HEK293 (cell line): ENCODE data around the gene HDAC8.

Experiments
- GLIS2 ChIP-seq: fragments of 450-650 bp; formaldehyde crosslinking; IDR thresholded peaks from 2 replicates; pipeline ENCODE4 v1.5.1; 2016; ENCODE audit warnings: missing biosample characterization, missing genetic modification characterization
- KLF9 ChIP-seq: fragments of 450-650 bp; formaldehyde crosslinking; IDR thresholded peaks from 2 replicates; pipeline ENCODE4 v1.5.1; 2016; ENCODE audit warnings: missing biosample characterization, missing genetic modification characterization, low read depth
- MZF1 ChIP-seq: fragments of 450-650 bp; formaldehyde crosslinking; IDR thresholded peaks from 2 replicates; pipeline ENCODE4 v1.5.1; 2017; ENCODE audit warnings: missing biosample characterization, missing genetic modification characterization, borderline replicate concordance
- ZBTB20 ChIP-seq: fragments of 450-650 bp; formaldehyde crosslinking; IDR thresholded peaks from 2 replicates; pipeline ENCODE4 v1.5.1; 2016; ENCODE audit warnings: missing biosample characterization, missing genetic modification characterization
- ZBTB48 ChIP-seq: fragments of 450-650 bp; formaldehyde crosslinking; IDR thresholded peaks from 2 replicates; pipeline ENCODE4 v1.5.1; 2016; ENCODE audit warnings: missing biosample characterization, missing genetic modification characterization
- ZFP3 ChIP-seq: fragments of 450-650 bp; formaldehyde crosslinking; IDR thresholded peaks from 2 replicates; pipeline ENCODE4 v1.5.1; 2016; ENCODE audit warnings: low read depth, missing biosample characterization, missing genetic modification characterization
- ZNF112 ChIP-seq: fragments of 450-650 bp; formaldehyde crosslinking; IDR thresholded peaks from 2 replicates; pipeline ENCODE4 v1.5.0; 2017; ENCODE audit warnings: missing biosample characterization, missing genetic modification characterization
- ZNF140 ChIP-seq: fragments of 450-650 bp; formaldehyde crosslinking; IDR thresholded peaks from 2 replicates; pipeline ENCODE4 v1.5.1; 2016; ENCODE audit warnings: missing biosample characterization, missing genetic modification characterization
- ZNF146 ChIP-seq: fragments of 450-650 bp; formaldehyde crosslinking; IDR thresholded peaks from 2 replicates; pipeline ENCODE4 v1.5.1; 2016; ENCODE audit warnings: missing biosample characterization, missing genetic modification characterization
- ZNF280D ChIP-seq: fragments of 450-650 bp; formaldehyde crosslinking; IDR thresholded peaks from 2 replicates; pipeline ENCODE4 v1.5.1; 2016; ENCODE audit warnings: missing biosample characterization, missing genetic modification characterization
- ZNF324 ChIP-seq: fragments of 450-650 bp; formaldehyde crosslinking; IDR thresholded peaks from 2 replicates; pipeline ENCODE4 v1.5.1; 2016; ENCODE audit warnings: missing biosample characterization, missing genetic modification characterization
- ZNF335 ChIP-seq: fragments of 450-650 bp; formaldehyde crosslinking; conservative IDR thresholded peaks from 2 replicates; pipeline ENCODE4 v1.5.1; 2016; ENCODE audit warnings: missing biosample characterization, missing genetic modification characterization
- ZNF473 ChIP-seq: fragments of 450-650 bp; formaldehyde crosslinking; IDR thresholded peaks from 2 replicates; pipeline ENCODE4 v1.5.1; 2017; ENCODE audit warnings: missing biosample characterization, missing genetic modification characterization
- ZNF530 ChIP-seq: fragments of 450-650 bp; formaldehyde crosslinking; IDR thresholded peaks from 2 replicates; pipeline ENCODE4 v1.5.1; 2016; ENCODE audit warnings: low read depth, missing biosample characterization, missing genetic modification characterization
- ZNF555 ChIP-seq: fragments of 450-650 bp; formaldehyde crosslinking; conservative IDR thresholded peaks from 2 replicates; pipeline ENCODE4 v1.5.1; 2017; ENCODE audit warnings: missing biosample characterization, mild to moderate bottlenecking, missing genetic modification characterization, inconsistent platforms
- ZNF560 ChIP-seq: fragments of 450-650 bp; formaldehyde crosslinking; IDR thresholded peaks from 2 replicates; pipeline ENCODE4 v1.5.1; 2017; ENCODE audit warnings: missing biosample characterization, missing genetic modification characterization, borderline replicate concordance
- ZNF596 ChIP-seq: fragments of 450-650 bp; IDR thresholded peaks from 2 replicates; pipeline ENCODE4 v1.5.0; 2018; ENCODE audit warnings: missing biosample characterization, mild to moderate bottlenecking, missing genetic modification characterization, moderate library complexity
- ZNF610 ChIP-seq: fragments of 450-650 bp; formaldehyde crosslinking; IDR thresholded peaks from 2 replicates; pipeline ENCODE4 v1.5.1; 2016; ENCODE audit warnings: missing biosample characterization, missing genetic modification characterization, borderline replicate concordance
- ZNF623 ChIP-seq: fragments of 450-650 bp; formaldehyde crosslinking; IDR thresholded peaks from 2 replicates; pipeline ENCODE4 v1.5.1; 2016; ENCODE audit warnings: missing biosample characterization, missing genetic modification characterization
- ZNF664 ChIP-seq: fragments of 450-650 bp; formaldehyde crosslinking; IDR thresholded peaks from 2 replicates; pipeline ENCODE4 v1.5.1; 2016; ENCODE audit warnings: missing biosample characterization, missing genetic modification characterization
- ZNF707 ChIP-seq: fragments of 450-650 bp; formaldehyde crosslinking; IDR thresholded peaks from 2 replicates; pipeline ENCODE4 v1.5.1; 2016; ENCODE audit warnings: missing biosample characterization, missing genetic modification characterization
- TF ChIP-seq, protein P1 (sequence below): fragments of 450-650 bp; formaldehyde crosslinking; IDR thresholded peaks from 2 replicates; pipeline ENCODE4 v1.5.1; 2016; ENCODE audit warnings: missing biosample characterization, missing genetic modification characterization, borderline replicate concordance
- TF ChIP-seq, protein P2 (sequence below): fragments of 450-650 bp; formaldehyde crosslinking; IDR thresholded peaks from 2 replicates; pipeline ENCODE4 v1.5.1; 2016; ENCODE audit warnings: missing biosample characterization, missing genetic modification characterization
- TF ChIP-seq, protein P3 (sequence below): fragments of 450-650 bp; formaldehyde crosslinking; IDR thresholded peaks from 2 replicates; pipeline ENCODE4 v1.5.1; 2016; ENCODE audit warnings: missing biosample characterization, missing genetic modification characterization
- TF ChIP-seq, protein P4 (sequence below): fragments of 450-650 bp; formaldehyde crosslinking; IDR thresholded peaks from 2 replicates; pipeline ENCODE4 v1.5.1; 2016; ENCODE audit warnings: missing biosample characterization, missing genetic modification characterization

HDAC8 gene

DNA sequence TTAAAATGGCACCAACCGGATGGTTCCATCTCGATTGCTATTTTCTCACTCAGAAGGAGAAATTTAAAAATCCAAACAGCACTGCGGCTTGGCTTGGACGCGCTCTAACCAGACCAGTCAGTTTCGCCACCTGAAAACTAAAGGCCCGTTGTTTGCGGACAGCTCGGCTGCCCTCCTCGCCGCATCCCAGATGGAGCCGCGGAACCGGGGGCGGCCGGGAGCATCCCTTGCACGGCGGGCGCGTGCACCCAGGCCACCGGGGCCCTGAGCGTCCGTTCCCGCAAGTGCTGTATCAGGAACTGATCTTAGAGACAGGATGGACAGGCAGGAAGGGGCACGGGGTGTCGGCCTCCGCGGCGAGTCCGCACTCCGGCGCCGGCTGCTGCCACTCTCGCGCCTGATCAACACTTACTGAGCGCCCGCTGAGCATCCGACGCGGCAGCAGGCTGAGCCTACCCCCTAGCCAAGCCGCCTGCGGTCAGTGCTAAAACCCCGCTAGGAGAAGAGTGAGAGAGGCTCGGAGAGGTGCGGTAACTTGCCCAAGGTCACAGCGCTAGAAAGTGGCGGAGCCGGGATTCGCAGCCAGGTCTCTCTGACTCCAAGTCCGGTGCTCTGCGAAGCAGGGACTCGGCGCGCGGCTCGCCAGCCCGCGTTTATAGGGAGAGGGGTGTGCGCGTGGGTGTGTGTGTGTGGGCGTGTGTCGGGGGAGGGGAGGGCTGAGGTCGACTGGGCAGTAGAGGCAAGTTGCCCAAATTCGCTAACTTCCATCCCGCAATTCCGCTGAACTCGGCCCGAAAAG is 267.2 kb downstream of the HDAC8 start, which contains the start of gene CITED1 (continued):
- TF ChIP-seq, protein P1, sequence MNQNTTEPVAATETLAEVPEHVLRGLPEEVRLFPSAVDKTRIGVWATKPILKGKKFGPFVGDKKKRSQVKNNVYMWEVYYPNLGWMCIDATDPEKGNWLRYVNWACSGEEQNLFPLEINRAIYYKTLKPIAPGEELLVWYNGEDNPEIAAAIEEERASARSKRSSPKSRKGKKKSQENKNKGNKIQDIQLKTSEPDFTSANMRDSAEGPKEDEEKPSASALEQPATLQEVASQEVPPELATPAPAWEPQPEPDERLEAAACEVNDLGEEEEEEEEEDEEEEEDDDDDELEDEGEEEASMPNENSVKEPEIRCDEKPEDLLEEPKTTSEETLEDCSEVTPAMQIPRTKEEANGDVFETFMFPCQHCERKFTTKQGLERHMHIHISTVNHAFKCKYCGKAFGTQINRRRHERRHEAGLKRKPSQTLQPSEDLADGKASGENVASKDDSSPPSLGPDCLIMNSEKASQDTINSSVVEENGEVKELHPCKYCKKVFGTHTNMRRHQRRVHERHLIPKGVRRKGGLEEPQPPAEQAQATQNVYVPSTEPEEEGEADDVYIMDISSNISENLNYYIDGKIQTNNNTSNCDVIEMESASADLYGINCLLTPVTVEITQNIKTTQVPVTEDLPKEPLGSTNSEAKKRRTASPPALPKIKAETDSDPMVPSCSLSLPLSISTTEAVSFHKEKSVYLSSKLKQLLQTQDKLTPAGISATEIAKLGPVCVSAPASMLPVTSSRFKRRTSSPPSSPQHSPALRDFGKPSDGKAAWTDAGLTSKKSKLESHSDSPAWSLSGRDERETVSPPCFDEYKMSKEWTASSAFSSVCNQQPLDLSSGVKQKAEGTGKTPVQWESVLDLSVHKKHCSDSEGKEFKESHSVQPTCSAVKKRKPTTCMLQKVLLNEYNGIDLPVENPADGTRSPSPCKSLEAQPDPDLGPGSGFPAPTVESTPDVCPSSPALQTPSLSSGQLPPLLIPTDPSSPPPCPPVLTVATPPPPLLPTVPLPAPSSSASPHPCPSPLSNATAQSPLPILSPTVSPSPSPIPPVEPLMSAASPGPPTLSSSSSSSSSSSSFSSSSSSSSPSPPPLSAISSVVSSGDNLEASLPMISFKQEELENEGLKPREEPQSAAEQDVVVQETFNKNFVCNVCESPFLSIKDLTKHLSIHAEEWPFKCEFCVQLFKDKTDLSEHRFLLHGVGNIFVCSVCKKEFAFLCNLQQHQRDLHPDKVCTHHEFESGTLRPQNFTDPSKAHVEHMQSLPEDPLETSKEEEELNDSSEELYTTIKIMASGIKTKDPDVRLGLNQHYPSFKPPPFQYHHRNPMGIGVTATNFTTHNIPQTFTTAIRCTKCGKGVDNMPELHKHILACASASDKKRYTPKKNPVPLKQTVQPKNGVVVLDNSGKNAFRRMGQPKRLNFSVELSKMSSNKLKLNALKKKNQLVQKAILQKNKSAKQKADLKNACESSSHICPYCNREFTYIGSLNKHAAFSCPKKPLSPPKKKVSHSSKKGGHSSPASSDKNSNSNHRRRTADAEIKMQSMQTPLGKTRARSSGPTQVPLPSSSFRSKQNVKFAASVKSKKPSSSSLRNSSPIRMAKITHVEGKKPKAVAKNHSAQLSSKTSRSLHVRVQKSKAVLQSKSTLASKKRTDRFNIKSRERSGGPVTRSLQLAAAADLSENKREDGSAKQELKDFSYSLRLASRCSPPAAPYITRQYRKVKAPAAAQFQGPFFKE (tag by site-specific recombination), result no peak
- no peak for TF ChIP-seq ZNF530 (tag by site-specific recombination)
- TF ChIP-seq ZNF335 (tag by site-specific recombination), result peak; percentile 60
- no peak for TF ChIP-seq ZNF610 (tag by site-specific recombination)
- TF ChIP-seq ZNF664, result no peak
- TF ChIP-seq ZNF146 (tag by site-specific recombination), result no peak
- TF ChIP-seq, protein P2, sequence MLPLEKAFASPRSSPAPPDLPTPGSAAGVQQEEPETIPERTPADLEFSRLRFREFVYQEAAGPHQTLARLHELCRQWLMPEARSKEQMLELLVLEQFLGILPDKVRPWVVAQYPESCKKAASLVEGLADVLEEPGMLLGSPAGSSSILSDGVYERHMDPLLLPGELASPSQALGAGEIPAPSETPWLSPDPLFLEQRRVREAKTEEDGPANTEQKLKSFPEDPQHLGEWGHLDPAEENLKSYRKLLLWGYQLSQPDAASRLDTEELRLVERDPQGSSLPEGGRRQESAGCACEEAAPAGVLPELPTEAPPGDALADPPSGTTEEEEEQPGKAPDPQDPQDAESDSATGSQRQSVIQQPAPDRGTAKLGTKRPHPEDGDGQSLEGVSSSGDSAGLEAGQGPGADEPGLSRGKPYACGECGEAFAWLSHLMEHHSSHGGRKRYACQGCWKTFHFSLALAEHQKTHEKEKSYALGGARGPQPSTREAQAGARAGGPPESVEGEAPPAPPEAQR (tag by site-specific recombination), result no peak
- no peak for TF ChIP-seq ZNF555 (tag by site-specific recombination)
- TF ChIP-seq ZNF473 (tag by site-specific recombination), result no peak
- TF ChIP-seq ZNF324, result 0 out of 2 replicates have a peak, but pooled peaks have one; percentile 17
- TF ChIP-seq ZFP3 (tag by site-specific recombination), result no peak
- TF ChIP-seq KLF9 (tag by site-specific recombination), result peak; percentile 99
- TF ChIP-seq ZNF140, result 0 out of 2 replicates have a peak, but pooled peaks have one; percentile 25
- no peak for TF ChIP-seq ZNF596
- TF ChIP-seq GLIS2, result 0 out of 2 replicates have a peak, but pooled peaks have one; percentile 13
- TF ChIP-seq ZNF560 (tag by site-specific recombination), result no peak
- TF ChIP-seq ZNF280D (tag by site-specific recombination), result peak; percentile 73; the same call in 1 of the 2 replicates
- no peak for TF ChIP-seq ZNF707
- no peak for TF ChIP-seq ZNF623
- TF ChIP-seq, protein P3, sequence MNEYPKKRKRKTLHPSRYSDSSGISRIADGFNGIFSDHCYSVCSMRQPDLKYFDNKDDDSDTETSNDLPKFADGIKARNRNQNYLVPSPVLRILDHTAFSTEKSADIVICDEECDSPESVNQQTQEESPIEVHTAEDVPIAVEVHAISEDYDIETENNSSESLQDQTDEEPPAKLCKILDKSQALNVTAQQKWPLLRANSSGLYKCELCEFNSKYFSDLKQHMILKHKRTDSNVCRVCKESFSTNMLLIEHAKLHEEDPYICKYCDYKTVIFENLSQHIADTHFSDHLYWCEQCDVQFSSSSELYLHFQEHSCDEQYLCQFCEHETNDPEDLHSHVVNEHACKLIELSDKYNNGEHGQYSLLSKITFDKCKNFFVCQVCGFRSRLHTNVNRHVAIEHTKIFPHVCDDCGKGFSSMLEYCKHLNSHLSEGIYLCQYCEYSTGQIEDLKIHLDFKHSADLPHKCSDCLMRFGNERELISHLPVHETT (tag by site-specific recombination), result no peak
- no peak for TF ChIP-seq ZNF112 (tag by site-specific recombination)
- TF ChIP-seq ZBTB20, result peak; percentile 52; the same call in 1 of the 2 replicates
- TF ChIP-seq, protein P4, sequence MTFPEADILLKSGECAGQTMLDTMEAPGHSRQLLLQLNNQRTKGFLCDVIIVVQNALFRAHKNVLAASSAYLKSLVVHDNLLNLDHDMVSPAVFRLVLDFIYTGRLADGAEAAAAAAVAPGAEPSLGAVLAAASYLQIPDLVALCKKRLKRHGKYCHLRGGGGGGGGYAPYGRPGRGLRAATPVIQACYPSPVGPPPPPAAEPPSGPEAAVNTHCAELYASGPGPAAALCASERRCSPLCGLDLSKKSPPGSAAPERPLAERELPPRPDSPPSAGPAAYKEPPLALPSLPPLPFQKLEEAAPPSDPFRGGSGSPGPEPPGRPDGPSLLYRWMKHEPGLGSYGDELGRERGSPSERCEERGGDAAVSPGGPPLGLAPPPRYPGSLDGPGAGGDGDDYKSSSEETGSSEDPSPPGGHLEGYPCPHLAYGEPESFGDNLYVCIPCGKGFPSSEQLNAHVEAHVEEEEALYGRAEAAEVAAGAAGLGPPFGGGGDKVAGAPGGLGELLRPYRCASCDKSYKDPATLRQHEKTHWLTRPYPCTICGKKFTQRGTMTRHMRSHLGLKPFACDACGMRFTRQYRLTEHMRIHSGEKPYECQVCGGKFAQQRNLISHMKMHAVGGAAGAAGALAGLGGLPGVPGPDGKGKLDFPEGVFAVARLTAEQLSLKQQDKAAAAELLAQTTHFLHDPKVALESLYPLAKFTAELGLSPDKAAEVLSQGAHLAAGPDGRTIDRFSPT (tag by site-specific recombination), result no peak
- peak; percentile 46; the same call in 1 of the 2 replicates for TF ChIP-seq ZBTB48
- TF ChIP-seq MZF1 (tag by site-specific recombination), result no peak
